Left hindlimb (tissue), 1 donor: ENCODE data around the gene GOLGA3.
"Not testable (repeated sequence)": the region's sequence is repeated elsewhere in the genome, so short reads cannot be mapped to it uniquely, and the experiment has no call there.

Source experiments
- DNase-seq: peaks from one replicate; pipeline ENCODE4 v3.0.0-alpha.2; 2018

The GOLGA3 gene

DNA sequence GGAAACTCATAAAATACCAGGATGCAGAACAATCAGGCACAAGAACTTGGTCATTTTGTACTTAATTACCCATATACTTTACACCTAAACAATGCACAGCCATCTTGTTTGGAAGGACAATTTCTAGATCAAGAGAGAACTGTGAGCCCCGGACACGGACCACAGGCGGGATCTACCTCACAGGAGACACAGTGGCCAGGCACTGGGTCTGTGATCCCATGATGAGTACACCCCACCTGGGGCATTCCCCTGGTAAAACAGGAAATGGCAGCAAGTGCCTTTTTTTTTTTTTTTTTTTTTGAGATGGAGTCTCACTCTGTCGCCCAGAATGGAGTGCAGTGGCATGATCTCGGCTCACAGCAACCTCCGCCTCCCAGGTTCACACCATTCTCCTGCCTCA is 15.2 kb downstream of the GOLGA3 start:
- no peak for DNase-seq

DNA sequence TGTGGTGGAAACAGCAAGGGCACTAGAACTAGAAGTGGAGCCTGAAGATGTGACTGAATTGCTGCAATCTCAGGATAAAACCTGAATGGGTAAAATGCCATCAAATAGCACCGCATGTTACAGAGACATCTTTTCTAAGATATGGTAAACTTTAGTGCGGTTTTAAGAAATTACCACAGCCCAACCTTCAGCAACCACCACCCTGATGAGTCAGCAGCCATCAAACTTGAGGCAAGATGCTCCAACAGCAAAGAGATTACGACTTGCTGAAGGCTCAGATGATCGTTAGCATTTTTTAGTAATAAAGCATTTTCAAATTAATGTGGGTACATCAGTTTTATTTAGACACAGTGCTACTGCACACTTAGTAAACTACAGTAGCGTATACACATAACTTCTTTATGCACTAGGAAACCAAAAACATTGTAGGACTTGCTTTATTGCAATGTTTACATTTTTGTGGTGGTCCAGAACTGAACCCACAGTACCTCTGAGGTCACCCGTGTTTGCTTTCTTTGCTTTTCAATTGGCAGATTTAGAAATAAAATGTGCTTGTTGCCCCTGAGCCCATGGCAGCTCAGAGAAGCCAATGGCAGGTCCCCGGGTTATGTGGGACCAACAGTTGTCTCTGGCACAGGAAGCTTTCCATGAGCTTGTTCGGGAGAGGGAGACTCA is 15.9 kb downstream of the GOLGA3 start:
- DNase-seq, result no peak

DNA sequence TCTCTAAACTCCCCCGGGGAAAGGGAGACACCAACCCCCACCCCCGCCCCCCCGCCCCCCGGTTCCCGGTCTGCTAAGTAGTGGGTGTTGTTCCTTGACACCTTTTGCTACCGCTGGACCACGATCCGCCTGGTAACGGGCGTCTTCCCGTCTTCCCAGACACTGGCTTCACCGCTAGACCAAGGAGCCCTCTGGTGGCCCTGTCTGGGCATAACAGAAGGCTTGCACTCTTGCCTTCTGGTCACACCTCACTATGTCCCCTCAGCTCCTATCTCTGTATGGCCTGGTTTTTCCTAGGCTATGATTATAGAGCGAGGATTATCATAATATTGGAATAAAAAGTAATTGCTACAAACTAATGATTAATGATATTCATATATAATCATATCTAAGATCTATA is 19.3 kb downstream of the GOLGA3 start:
- not testable (repeated sequence) for DNase-seq

DNA sequence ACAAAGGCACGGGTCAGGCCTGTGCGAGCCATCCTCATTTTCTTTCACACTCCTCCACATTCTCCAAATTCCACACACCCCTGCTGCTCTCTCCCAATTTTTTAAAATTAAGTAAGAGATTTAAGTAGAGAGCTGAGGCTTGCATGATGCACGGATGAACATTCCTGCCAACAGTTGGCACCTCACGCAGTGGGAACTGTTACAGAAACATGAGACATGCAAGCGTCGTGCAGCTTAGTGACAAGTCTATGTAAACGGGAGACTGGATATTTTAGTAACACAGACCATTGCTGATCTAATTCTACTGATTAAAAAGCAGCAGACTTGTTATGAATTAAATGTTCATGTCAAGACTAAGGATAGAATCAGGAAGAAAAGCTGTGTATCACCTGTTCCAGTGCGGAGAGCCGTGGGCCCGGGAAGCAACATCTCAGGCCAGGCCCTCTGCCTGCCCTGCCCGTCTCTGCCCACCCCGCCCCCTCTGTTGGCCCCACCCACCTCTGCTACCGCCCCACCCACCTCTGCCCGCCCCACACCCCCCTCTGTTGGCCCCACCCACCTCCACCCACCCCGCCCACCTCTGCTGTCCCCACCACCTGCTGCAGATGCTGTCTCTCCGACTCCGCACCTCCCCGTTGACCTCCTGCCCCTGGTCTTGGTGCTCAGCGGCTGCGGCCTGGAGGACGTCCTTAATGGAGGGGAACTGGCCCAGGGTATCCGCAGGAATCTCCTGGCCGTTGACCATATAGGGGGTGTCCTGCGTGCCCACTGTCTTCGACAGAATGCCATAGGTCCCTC is 21.2 kb downstream of the GOLGA3 start:
- DNase-seq, result no peak

DNA sequence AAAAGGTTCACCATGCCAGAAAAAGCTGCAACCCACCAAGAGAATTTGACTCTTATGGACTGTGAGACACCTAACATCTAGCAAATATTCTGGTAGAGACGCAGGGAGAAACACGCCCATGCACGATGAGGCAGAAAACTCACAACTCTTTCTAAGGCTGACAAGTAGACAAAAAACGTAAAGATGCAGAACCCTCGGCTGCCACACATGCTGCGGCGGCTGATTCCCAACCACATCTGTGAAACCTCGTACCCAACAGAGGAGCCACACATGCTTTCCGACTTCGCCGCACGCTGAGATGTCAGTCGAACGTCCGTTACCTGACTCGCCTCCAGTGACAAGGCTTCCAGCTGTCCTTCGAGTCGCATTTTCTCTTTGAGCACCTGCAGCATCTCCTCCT is 21.8 kb downstream of the GOLGA3 start:
- no peak for DNase-seq

DNA sequence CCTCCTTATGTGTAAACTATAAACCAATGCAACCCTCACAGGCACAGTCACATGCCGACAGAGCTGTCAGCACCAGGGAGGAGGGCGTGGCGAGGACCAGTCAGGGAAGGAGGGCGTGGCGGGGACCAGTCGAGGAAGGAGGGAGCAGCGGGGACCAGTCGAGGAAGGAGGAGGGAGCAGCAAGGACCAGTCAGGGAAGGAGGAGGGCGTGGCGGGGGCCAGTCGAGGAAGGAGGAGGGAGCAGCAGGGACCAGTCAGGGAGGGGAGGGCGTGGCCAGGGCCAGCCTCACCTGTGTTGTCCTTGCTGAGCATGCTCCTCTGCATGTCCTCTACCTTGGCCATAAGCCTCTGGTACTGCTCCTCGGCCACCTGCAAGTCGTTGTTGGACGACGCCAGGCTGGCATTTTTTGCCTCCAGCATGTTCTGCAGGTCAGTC is 24.2 kb downstream of the GOLGA3 start:
- no peak for DNase-seq

DNA sequence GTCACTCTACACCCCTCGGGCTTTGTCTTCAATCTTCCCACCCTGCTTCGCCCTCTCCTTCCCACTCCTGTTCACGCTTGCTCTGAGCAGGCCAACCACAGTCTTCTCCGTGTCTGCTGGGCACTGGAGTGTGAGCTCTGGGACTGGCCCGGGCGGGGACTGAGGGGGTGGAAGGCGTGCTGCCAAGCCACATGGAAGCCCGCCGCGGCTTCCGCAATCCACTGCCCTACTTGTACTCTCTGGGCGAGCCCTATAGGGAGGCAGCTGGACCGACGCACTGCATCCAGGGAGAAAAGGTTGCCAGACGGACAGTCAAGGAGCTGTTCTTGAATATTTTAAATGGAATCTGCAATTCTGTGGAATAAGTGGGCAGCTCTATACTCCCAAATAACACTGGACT is 24.8 kb downstream of the GOLGA3 start:
- DNase-seq, result no peak

DNA sequence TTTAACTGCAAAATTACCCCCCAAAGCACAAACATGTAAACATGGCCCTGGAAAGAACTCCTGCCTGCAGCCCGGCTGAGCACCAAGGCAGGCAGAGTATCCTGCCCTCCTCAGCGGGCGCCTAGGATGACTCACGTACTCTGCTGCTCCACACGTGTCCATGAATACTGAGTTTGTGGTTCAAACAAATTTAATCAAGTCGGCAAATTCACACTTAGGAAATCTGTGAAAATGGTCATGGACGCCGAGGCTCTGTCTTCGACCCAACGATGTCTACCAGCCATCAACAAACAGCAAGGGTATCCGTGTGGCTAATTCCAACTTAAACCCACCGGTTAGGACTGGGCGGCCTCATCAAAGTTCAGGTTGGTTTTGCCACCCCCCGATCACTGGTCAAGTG is 25.5 kb downstream of the GOLGA3 start:
- DNase-seq, result no peak

DNA sequence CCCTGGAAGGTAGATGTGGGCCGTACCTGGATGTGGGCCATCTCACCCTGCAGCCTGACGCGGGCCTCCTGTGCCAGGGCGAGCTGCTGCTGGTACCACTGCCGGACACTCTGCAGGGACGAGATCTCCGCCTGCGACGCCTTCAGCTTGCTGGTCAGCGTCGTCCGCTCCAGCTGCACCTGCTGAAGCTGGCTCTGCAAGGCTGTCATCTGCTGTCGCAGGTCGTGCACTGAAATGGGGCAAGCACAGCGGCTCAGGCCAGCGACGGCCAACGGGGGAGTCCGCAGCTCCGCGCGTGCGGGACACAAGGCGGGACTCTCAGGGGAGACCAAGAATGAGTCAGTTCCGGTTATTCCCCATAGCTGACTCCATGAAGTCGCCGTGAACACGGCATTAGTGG is 26.9 kb downstream of the GOLGA3 start:
- DNase-seq, result no peak

DNA sequence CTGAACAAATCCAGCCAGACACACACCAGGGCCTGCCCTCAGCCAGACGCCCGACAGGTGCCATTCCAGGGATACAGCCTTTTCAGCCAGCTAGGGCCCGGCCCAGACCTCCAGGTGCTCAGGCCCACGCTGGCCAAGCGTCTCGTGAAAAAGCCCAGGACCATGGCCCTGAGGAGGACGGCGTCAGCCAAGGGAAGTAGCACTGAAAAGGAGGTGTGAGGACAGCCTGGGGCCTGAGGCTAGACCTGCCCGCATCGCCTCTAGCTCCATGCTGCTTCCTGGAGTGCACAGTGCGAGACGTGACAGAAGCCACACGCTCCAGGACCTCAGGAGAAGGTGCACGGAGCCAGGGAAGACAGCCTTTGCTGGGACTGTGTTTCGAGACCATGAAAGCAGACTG is 29.8 kb downstream of the GOLGA3 start:
- no peak for DNase-seq

DNA sequence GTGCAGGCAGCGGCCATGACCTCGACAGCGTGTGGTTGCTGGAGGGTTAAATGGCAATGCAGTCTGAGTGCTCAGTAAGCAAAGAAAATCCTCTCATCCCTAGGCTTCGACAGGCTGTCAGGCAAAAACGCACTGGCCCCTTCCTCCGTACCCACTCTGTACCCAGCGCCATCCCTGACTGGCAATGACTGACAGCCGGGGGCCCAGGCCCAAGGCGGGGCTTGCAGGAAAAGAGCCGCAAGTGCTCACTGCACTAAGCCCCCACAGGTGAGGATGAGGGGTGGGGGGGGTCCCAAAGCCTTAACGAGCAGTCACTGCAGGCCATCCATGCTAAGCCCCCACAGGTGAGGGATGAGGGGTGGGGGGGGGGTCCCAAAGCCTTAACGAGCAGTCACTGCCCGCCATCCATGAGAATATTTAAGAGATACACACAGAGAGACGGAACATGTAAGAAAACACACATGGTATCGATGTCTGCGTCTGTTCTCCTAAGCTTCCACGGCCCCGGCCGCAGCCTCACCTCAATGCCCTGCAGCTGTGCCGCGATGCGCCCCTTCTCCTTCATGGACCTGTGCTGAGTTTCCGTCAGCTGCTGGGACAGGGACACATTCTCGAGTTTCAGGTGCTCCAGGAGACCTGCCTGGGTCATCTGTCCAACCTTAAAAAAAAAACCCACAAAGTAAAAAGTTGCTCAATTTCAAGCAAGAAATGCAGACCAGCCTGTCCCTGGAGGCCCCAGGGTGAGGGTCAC is 30.7 kb downstream of the GOLGA3 start:
- DNase-seq, result no peak

DNA sequence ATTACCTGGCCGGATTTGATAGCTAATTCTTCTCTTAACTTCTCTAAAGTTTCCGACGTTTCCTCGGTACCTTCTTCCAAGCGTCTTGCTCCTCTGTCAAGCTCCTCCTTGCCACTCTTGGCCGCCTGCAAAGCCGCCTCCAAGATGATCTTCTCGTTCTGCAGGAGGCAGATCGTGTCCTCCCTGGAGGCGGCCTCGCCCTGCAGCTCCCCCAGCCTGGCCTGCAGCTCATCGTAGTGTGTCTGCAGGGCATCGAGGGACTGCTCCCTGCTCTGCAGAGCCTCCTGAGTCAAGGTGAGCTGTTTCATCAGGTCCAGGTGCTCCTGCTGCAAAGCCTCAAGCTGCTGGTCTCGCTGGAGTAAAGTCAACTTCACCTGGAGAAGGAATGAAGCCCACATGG is 32.8 kb downstream of the GOLGA3 start:
- no peak for DNase-seq

DNA sequence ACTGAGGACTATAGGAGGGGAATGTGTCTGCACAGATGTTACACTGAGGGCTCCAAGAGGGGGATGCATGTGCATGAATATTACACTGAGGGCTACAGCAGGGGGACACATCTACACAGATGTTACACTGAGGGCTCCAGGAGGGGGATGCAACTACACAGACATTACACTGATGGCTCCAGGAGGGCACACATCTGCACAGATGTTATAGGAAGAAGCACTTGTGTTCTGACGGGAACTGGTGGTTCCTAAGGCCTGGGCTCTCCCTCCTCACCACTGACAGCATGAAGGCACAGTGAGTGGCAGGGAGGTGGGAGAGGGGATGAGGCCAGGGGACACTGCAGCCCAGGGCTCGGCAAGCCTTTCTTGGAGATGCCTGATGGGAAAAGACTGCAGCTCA is 36.7 kb downstream of the GOLGA3 start:
- not testable (repeated sequence) for DNase-seq

DNA sequence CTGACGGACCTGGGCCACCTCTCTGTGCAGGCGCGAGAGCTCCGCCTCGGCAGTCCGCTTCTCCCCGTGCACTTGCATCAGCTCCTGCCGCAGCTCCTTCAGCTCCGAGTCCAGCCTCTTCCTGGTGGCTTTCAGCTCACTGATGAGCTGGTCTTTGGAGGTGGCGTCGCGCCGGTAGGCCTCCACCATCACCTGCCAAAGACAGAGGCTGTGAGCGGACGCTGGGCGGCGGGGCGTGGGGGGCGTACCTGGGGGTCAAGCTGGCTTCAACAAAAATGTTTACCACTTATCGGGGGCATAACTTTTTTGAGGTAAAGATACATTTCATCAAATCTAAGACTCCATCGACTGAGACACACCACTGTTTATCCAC is 39.6 kb downstream of the GOLGA3 start:
- no peak for DNase-seq

DNA sequence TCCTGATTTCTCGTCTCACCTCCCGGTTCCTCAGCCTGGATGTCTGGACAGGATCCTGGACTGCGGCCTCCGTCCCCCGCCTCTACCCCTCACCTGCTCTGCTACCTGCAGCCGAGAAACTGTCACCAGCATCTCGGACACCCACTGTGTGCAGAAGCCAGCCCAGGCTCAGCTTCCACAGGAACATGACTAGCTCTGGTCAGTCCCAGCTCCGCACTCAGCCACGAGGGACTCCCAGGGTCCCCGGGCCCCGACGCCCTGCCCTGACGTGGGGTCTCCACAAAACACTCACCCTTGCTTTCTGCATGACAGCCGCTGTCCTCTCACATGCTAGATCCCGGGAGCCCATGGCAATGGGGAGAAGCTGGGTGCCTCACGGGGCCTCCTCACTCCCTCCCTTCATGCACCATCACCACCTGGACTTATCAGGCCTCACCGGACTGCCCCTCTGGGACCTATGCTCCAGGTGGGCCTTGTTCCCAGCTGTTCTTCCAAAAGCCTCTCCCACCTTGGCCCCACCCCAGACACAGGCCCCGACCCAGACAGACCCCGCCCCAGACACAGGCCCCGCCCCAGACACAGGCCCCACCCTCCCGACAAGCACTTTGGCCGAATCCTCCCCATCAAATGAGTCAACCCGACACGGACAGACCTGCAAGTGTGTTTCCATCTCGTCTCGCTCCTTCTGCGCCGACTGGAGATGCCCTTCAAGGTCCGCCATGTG is 40.1 kb downstream of the GOLGA3 start:
- DNase-seq, result no peak

DNA sequence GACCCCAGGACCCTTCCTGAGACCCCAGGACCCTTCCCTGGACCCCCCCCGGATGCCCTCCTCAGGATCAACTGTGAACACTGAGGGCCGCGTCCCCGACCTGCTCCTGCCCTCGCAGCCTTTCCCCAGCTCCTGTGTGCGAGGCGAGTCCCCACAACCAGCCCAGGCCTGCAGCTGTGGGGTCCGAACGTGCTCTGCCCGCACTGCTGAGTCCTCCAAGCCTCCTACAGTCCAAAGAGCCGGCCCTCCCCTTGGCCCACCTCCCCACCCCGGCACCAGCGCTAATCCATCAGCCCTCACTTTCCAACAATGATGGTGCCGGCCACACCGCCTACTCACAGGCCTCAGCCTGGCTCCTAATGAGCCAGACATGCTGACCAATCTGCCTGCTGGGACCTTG is 40.8 kb downstream of the GOLGA3 start:
- no peak for DNase-seq

DNA sequence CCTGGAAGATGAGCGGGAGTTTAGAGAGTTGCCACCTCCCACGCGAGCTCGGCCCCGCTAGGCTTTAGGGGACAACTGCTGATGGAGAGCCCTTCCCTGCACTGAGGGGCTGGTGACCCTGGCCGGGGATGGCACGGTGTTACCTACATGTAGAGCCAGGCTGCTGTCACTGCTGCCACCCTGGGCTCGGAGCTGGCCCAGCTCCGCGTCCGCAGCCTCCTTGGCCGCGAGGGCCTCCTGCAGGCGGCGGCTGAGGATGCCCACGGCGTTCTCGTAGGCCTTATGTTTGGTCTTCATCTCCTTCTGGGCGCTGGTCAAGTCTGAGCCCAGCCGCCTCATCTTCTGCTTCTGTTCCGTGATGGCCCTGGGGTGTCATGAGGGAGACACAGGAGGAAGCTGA is 42.5 kb downstream of the GOLGA3 start:
- no peak for DNase-seq

DNA sequence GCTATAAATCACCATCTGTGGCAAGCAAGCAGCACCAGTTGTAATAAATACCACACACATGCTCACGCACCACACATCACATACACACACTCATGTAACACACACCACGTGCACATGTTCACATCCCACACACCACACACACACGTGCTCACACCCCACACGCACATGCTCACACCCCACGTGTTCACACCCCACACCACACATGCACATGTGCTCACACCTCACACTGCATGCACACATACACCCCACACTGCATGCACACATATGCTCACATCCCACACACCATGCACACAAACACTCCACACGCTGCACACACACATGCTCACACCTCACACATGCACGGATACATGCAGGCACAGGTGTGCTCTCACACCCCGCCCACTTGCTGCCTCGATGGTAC is 44.1 kb downstream of the GOLGA3 start:
- no peak for DNase-seq

DNA sequence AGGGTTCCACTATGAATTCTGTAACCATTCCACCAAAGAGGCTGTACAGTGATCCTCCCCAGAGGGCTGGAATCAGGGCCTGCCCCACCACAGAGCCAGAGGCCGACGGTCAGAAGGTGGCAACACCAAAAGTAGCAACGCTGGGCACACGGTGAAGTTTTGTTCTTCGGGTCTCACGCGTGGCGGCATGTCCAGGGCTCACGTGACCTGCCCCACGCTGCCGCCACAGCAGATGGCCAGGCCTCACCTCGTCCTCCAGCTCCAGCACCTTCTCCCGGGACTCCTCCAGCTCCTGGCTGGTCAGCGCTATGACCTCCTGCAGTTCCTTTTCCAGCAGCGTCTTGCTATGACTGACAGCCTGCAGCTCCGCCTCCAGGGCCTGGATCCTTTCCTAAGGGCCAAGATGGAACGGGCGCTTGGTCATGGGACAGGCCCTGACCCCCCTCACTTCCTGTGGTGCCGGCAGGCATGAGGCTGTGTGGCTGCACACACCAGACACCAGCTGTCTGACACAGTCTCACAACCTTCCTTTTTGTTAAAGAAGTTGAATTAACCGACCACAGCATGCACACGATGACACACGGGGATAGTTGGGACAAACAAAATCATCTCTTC is 44.6 kb downstream of the GOLGA3 start:
- no peak for DNase-seq

DNA sequence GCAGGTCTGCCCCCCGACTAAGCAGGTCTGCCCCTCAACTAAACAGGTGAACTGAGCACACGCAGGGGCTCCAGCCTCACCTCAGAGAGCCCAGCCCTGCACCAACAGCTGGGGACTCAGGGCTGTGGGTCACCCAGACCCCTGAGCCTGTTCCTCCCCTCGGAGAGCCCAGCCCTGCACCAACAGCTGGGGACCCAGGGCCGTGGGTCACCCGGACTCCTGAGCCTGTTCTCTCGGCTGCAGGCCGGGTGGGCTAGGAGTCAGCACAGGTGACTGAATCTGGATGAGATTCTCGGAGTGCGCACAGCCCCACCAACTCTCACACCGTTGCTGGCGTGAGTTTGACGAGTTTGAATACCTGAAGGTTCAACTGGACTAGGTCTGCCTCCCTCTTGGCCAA is 46.7 kb downstream of the GOLGA3 start:
- no peak for DNase-seq

DNA sequence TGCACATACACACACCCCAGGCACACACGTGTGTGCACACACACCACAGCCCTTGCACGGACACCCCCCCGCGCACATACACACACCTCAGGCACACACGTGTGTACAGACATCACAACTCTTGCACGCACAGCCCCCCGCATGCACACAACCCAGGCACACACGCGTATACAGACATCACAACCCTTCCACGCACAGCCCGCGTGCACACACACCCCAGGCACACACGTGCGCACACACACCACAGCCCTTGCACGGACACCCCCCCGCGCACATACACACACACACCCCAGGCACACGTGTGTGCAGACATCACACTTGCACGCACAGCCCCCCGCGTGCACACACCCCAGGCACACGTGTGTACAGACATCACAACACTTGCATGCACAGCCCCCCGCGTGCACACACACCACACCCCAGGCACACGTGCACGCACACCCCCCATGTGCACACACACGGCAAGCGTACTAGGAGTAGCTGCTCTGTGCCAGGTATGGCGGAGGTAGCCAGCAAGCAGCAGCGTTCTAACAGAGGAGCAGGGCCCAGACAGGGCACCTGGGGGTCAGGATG is 48.8 kb downstream of the GOLGA3 start:
- DNase-seq, result no peak

DNA sequence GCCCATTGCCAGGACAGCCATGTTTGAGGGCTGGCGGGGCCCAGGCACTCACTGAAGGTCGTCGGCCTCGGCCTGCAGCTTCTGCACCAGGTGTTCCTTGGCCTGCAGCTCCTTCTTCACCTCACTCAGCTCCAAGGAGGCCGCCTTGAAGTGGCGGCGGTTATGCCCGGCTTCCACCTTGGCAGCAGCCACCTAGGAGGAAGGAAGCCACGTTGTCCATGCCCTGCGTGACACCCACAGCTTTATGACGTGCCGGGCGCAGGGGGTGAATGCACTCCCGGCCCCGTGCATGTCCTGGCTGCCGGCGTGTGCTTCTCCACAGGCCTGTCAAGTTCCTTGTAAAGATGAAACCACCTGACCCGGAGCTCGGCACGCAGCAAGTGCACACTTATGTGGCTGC is 51.1 kb downstream of the GOLGA3 start:
- no peak for DNase-seq
